WTC11 (cell line): ENCODE measurements around the gene ASB2. TPM values are rescaled to one million over a fixed set of nuclear protein-coding genes. Genes with fewer than 3 reads are reported as not detected.
A peak's percentile ranks its signal among the peaks of the same experiment; 100 is the strongest.

Source experiments
- ATAC-seq: fragments of 200-7000 bp; cut with Tn5 transposase; 2 replicates; pipeline ENCODE4 v1.10.0; 2021; ENCODE audit warnings: mild to moderate bottlenecking, moderate library complexity
- CTCF ChIA-PET: fragments of 300-600 bp; sonication (Branson Sonifier 250); formaldehyde crosslinking; loops from one replicate; lab custom pipeline; 2021; ENCODE audit warnings: antibody characterized with exemption; lab: Charles Lee
- POLR2A ChIA-PET: fragments of 350-600 bp; sonication (Branson Sonifier 250); formaldehyde crosslinking; loops from one replicate; lab custom pipeline; 2021; ENCODE audit warnings: antibody characterized with exemption; lab: Charles Lee
- DNase-seq: peaks from one replicate; pipeline ENCODE4 v3.0.0; 2021; ENCODE audit warnings: low spot score
- H3K27ac Mint-ChIP-seq: 2 replicates; pipeline ENCODE4 v1.8.0; 2021; ENCODE audit warnings: mixed read lengths
- H3K27me3 Mint-ChIP-seq: 2 replicates; pipeline ENCODE4 v1.8.0; 2021; ENCODE audit warnings: low read depth, mild to moderate bottlenecking, moderate library complexity, mixed read lengths
- H3K36me3 Mint-ChIP-seq: 2 replicates; pipeline ENCODE4 v1.8.0; 2021; ENCODE audit warnings: mixed read lengths
- H3K4me1 Mint-ChIP-seq: 2 replicates; pipeline ENCODE4 v1.8.0; 2022; ENCODE audit warnings: mixed read lengths
- H3K4me3 Mint-ChIP-seq: 2 replicates; pipeline ENCODE4 v1.8.0; 2021; ENCODE audit warnings: mild to moderate bottlenecking, moderate library complexity, mixed read lengths
- H3K9me3 Mint-ChIP-seq: 2 replicates; pipeline ENCODE4 v1.8.0; 2021; ENCODE audit warnings: mixed read lengths
- AR ChIP-seq: fragments of 250-450 bp; sonication (Bioruptor Pico); IDR thresholded peaks from 2 replicates; pipeline ENCODE4 v1.9.0; 2021; ENCODE audit warnings: mild to moderate bottlenecking
- CDX4 ChIP-seq: fragments of 250-450 bp; sonication (Bioruptor Pico); IDR thresholded peaks from 2 replicates; pipeline ENCODE4 v1.9.0; 2021; ENCODE audit warnings: moderate library complexity, mild to moderate bottlenecking, inconsistent platforms, borderline replicate concordance
- E2F4 ChIP-seq: sonication (generic); formaldehyde crosslinking; IDR thresholded peaks from 2 replicates; pipeline ENCODE4 v1.8.1; 2022; ENCODE audit warnings: low read depth, mild to moderate bottlenecking, moderate library complexity, missing genetic modification reagents, borderline replicate concordance
- FOXP1 ChIP-seq: sonication (generic); formaldehyde crosslinking; IDR thresholded peaks from 2 replicates; pipeline ENCODE4 v1.8.0; 2022; ENCODE audit warnings: missing genetic modification reagents, mild to moderate bottlenecking, moderate library complexity, borderline replicate concordance
- HMGA2 ChIP-seq: fragments of 250-450 bp; sonication (Bioruptor Pico); IDR thresholded peaks from 2 replicates; pipeline ENCODE4 v1.4.0; 2021; ENCODE audit warnings: mild to moderate bottlenecking, moderate library complexity
- KAT7 ChIP-seq: sonication (generic); formaldehyde crosslinking; IDR thresholded peaks from 2 replicates; pipeline ENCODE4 v1.8.1; 2023; ENCODE audit warnings: missing genetic modification reagents, mild to moderate bottlenecking, borderline replicate concordance
- MXD4 ChIP-seq: fragments of 250-450 bp; sonication (Bioruptor Pico); IDR thresholded peaks from 2 replicates; pipeline ENCODE4 v1.8.0; 2021; ENCODE audit warnings: mild to moderate bottlenecking, moderate library complexity, borderline replicate concordance
- PREB ChIP-seq: sonication (generic); formaldehyde crosslinking; IDR thresholded peaks from 2 replicates; pipeline ENCODE4 v1.8.1; 2022; ENCODE audit warnings: mild to moderate bottlenecking, missing genetic modification reagents, moderate library complexity, borderline replicate concordance
- SMAD4 ChIP-seq: sonication (generic); formaldehyde crosslinking; IDR thresholded peaks from 2 replicates; pipeline ENCODE4 v1.8.0; 2022; ENCODE audit warnings: mild to moderate bottlenecking, missing genetic modification reagents
- TEAD4 ChIP-seq: sonication (generic); formaldehyde crosslinking; IDR thresholded peaks from 2 replicates; pipeline ENCODE4 v1.8.0; 2022; ENCODE audit warnings: mild to moderate bottlenecking, missing genetic modification reagents
- ZNF219 ChIP-seq: sonication (generic); formaldehyde crosslinking; IDR thresholded peaks from 2 replicates; pipeline ENCODE4 v1.8.0; 2023; ENCODE audit warnings: missing genetic modification reagents, mild to moderate bottlenecking, borderline replicate concordance
- ZNF263 ChIP-seq: sonication (generic); formaldehyde crosslinking; IDR thresholded peaks from 2 replicates; pipeline ENCODE4 v1.8.1; 2022; ENCODE audit warnings: low read depth, mild to moderate bottlenecking, moderate library complexity, missing genetic modification reagents
- ZNF281 ChIP-seq: sonication (generic); formaldehyde crosslinking; IDR thresholded peaks from 2 replicates; pipeline ENCODE4 v1.8.0; 2023; ENCODE audit warnings: mild to moderate bottlenecking, missing genetic modification reagents
- ZNF416 ChIP-seq: fragments of 250-450 bp; sonication (Bioruptor Pico); IDR thresholded peaks from 2 replicates; pipeline ENCODE4 v1.9.0; 2021; ENCODE audit warnings: mild to moderate bottlenecking, inconsistent platforms
- total RNA-seq: library from RNA; stranded (reverse); gene quantifications from 3 replicates; pipeline ENCODE4 v1.2.3, GENCODE V29; 2021
- TF ChIP-seq, protein P1 (sequence below): sonication (generic); formaldehyde crosslinking; IDR thresholded peaks from 2 replicates; pipeline ENCODE4 v1.8.1; 2023; ENCODE audit warnings: mild to moderate bottlenecking, missing genetic modification reagents, moderate library complexity
- TF ChIP-seq, protein P2 (sequence below): sonication (generic); formaldehyde crosslinking; IDR thresholded peaks from 2 replicates; pipeline ENCODE4 v1.8.1; 2023; ENCODE audit warnings: mild to moderate bottlenecking, missing genetic modification reagents
- TF ChIP-seq, protein P3 (sequence below): sonication (generic); formaldehyde crosslinking; IDR thresholded peaks from 2 replicates; pipeline ENCODE4 v1.8.1; 2023; ENCODE audit warnings: mild to moderate bottlenecking, missing genetic modification reagents

Gene ASB2
- total RNA-seq, 1 experiment from 2014 or later, result 0.37 TPM

DNA sequence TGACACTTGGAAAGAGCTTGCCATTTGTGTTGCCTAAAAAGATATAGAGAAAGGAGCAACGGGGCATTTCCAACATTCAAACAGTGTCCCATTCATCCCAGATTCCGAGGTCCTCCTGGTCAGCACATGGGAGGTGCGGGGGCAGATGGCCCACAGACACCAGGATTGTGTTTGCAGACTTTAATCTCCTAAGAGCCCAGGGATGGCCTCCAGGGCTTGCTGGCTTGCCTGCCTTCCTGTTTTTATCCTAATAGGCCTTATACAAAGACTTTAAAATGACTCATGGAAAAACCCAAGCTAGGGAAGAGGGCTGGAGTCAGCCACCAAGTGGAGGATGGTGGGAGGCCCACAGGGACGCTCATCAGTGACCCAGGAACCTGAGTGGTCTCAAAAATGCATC, 70.7 kb downstream of the ASB2 start (continued):
- TF ChIP-seq CDX4 (CRISPR knock-in tag) (no peak), HMGA2 (no peak), E2F4 (CRISPR knock-in tag) (no peak), FOXP1 (no peak), ZNF263 (no peak)
- TF ChIP-seq, protein P1, sequence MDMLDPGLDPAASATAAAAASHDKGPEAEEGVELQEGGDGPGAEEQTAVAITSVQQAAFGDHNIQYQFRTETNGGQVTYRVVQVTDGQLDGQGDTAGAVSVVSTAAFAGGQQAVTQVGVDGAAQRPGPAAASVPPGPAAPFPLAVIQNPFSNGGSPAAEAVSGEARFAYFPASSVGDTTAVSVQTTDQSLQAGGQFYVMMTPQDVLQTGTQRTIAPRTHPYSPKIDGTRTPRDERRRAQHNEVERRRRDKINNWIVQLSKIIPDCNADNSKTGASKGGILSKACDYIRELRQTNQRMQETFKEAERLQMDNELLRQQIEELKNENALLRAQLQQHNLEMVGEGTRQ, result no peak
- TF ChIP-seq, protein P2, sequence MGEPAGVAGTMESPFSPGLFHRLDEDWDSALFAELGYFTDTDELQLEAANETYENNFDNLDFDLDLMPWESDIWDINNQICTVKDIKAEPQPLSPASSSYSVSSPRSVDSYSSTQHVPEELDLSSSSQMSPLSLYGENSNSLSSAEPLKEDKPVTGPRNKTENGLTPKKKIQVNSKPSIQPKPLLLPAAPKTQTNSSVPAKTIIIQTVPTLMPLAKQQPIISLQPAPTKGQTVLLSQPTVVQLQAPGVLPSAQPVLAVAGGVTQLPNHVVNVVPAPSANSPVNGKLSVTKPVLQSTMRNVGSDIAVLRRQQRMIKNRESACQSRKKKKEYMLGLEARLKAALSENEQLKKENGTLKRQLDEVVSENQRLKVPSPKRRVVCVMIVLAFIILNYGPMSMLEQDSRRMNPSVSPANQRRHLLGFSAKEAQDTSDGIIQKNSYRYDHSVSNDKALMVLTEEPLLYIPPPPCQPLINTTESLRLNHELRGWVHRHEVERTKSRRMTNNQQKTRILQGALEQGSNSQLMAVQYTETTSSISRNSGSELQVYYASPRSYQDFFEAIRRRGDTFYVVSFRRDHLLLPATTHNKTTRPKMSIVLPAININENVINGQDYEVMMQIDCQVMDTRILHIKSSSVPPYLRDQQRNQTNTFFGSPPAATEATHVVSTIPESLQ (CRISPR knock-in tag), result no peak
- TF ChIP-seq, protein P3, sequence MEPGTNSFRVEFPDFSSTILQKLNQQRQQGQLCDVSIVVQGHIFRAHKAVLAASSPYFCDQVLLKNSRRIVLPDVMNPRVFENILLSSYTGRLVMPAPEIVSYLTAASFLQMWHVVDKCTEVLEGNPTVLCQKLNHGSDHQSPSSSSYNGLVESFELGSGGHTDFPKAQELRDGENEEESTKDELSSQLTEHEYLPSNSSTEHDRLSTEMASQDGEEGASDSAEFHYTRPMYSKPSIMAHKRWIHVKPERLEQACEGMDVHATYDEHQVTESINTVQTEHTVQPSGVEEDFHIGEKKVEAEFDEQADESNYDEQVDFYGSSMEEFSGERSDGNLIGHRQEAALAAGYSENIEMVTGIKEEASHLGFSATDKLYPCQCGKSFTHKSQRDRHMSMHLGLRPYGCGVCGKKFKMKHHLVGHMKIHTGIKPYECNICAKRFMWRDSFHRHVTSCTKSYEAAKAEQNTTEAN (CRISPR knock-in tag), result no peak

GRCh38 chr14:93903342-93904184, 72.8 kb downstream of the ASB2 start:
- no peaks in the 10 kb centered on the region; the same call in none of the 2 replicates for H3K27me3 Mint-ChIP-seq
- ChIA-PET POLR2A (interaction anchor here (0.6 kb wide), 1 partner anchor 247 kb away, joined by 3 read pairs; no protein-coding TSS in a partner anchor), CTCF (interaction anchor here (0.5 to 5.3 kb wide), 68 partner anchors 9 to 951 kb away, joined by 3 to 119 read pairs (median 4); partner anchors contain the start of genes GON7, PRIMA1 and UBR7)
- no peak overlapping the region for H3K27ac Mint-ChIP-seq
- ATAC-seq, result peak; percentile 76
- no peaks in the 10 kb centered on the region for H3K36me3 Mint-ChIP-seq
- peaks cover 20% of the 10 kb centered on the region for H3K4me1 Mint-ChIP-seq
- H3K9me3 Mint-ChIP-seq, result no peaks in the 10 kb centered on the region
- no peak overlapping the region for H3K4me3 Mint-ChIP-seq
- DNase-seq, result peak; percentile 69
- TF ChIP-seq KAT7 (CRISPR knock-in tag), result no peak
- TF ChIP-seq, protein P2 (CRISPR knock-in tag), result no peak
- no peak for TF ChIP-seq ZNF219 (CRISPR knock-in tag)
- TF ChIP-seq SMAD4, result no peak
- TF ChIP-seq MXD4 (CRISPR knock-in tag), result no peak
- no peak for TF ChIP-seq ZNF281 (CRISPR knock-in tag)
- no peak for TF ChIP-seq PREB (CRISPR knock-in tag)
- TF ChIP-seq TEAD4 (CRISPR knock-in tag), result no peak
- TF ChIP-seq AR (CRISPR knock-in tag), result no peak
- no peak for TF ChIP-seq ZNF416 (CRISPR knock-in tag)
